CD8-positive, alpha-beta memory T cell (primary cell): ENCODE data around the gene ACSM6. TPM values are rescaled to one million over a fixed set of nuclear protein-coding genes. Genes with fewer than 3 reads are reported as not detected.

ENCODE experiments used
- CTCF ChIA-PET: fragments of 350-600 bp; sonication (Branson Sonifier 250); formaldehyde crosslinking; loops from one replicate; lab custom pipeline; 2021; ENCODE audit warnings: antibody characterized with exemption; lab: Charles Lee
- POLR2A ChIA-PET: fragments of 350-600 bp; sonication (Branson Sonifier 250); formaldehyde crosslinking; loops from one replicate; lab custom pipeline; 2021; ENCODE audit warnings: antibody characterized with exemption; lab: Charles Lee
- DNase-seq, 5 donors: peaks; one replicate each; pipeline versions ENCODE4 v3.0.0 to v3.0.0-alpha.2; 2020 to 2022; ENCODE audit warnings: mixed read lengths in 1 of 5
- H3K27ac ChIP-seq: one replicate; pipeline ENCODE4 v1.7.0; 2013; ENCODE audit warnings: low read depth, mild to moderate bottlenecking, low read length, moderate library complexity
- H3K27me3 ChIP-seq: 2 replicates; pipeline ENCODE4 v1.7.0; 2013; ENCODE audit warnings: low read length, mild to moderate bottlenecking; ENCODE audit not compliant: insufficient read depth, poor library complexity, severe bottlenecking
- H3K36me3 ChIP-seq: 2 replicates; pipeline ENCODE4 v1.7.0; 2013; ENCODE audit warnings: mild to moderate bottlenecking, low read length, moderate library complexity; ENCODE audit not compliant: insufficient read depth
- H3K4me1 ChIP-seq: 2 replicates; pipeline ENCODE4 v1.7.0; 2013; ENCODE audit warnings: mild to moderate bottlenecking, low read length, moderate library complexity; ENCODE audit not compliant: insufficient read depth
- H3K4me3 ChIP-seq: 2 replicates; pipeline ENCODE4 v1.7.0; 2013; ENCODE audit warnings: mild to moderate bottlenecking, low read length
- H3K9me3 ChIP-seq: 2 replicates; pipeline ENCODE4 v1.7.0; 2013; ENCODE audit warnings: mild to moderate bottlenecking, low read length
- H3K27ac Mint-ChIP-seq, 8 donors: one replicate each; pipeline ENCODE4 v1.8.0; 2020 to 2021; ENCODE audit warnings: mixed read lengths in 8 of 8, mild to moderate bottlenecking in 6 of 8, inconsistent platforms in 3 of 8, moderate library complexity in 3 of 8
- H3K27me3 Mint-ChIP-seq, 2 donors: one replicate each; pipeline ENCODE4 v1.8.0; 2020 to 2021; ENCODE audit warnings: mixed read lengths in 2 of 2, mild to moderate bottlenecking in 1 of 2, moderate library complexity in 1 of 2
- H3K36me3 Mint-ChIP-seq, 3 donors: one replicate each; pipeline ENCODE4 v1.8.0; 2020 to 2021; ENCODE audit warnings: mixed read lengths in 3 of 3, inconsistent platforms in 1 of 3, mild to moderate bottlenecking in 1 of 3
- H3K4me1 Mint-ChIP-seq, 3 donors: one replicate each; pipeline ENCODE4 v1.8.0; 2020 to 2021; ENCODE audit warnings: mixed read lengths in 3 of 3, inconsistent platforms in 1 of 3, mild to moderate bottlenecking in 1 of 3
- H3K4me3 Mint-ChIP-seq, 7 donors: one replicate each; pipeline ENCODE4 v1.8.0; 2020 to 2021; ENCODE audit warnings: mixed read lengths in 7 of 7, mild to moderate bottlenecking in 6 of 7, moderate library complexity in 4 of 7, inconsistent platforms in 2 of 7
- H3K9me3 Mint-ChIP-seq, 5 donors: one replicate each; pipeline ENCODE4 v1.8.0; 2020 to 2022; ENCODE audit warnings: mixed read lengths in 5 of 5, mild to moderate bottlenecking in 3 of 5, moderate library complexity in 2 of 5, inconsistent platforms in 1 of 5
- polyA plus RNA-seq: library from polyadenylated mRNA; unstranded; fragments of 300-500 nt; fragmentation: Illumina TruSeq; gene quantifications from one replicate; pipeline ENCODE4 v1.2.3, GENCODE V29; 2021
- total RNA-seq, 2 experiments: library from RNA; stranded (reverse); gene quantifications; one replicate each; pipeline ENCODE4 v1.2.3, GENCODE V29; 2021

Gene ACSM6
- total and polyA plus RNA-seq, 3 experiments from 2014 or later = not detected

GRCh38 chr10:95243318-95243617 lies 49.2 kb downstream of the ACSM6 start:
- no peak for DNase-seq
- no peak overlapping the region for H3K27ac Mint-ChIP-seq
- ChIA-PET CTCF (interaction anchor here (0.9 to 1.3 kb wide), 4 partner anchors 8 to 120 kb away, joined by 3 read pairs; no protein-coding TSS in a partner anchor), POLR2A (no interaction called here)
- no peaks in the 10 kb centered on the region for H3K36me3 ChIP-seq
- H3K27me3 Mint-ChIP-seq = peaks cover 0 to 6% of the 10 kb centered on the region in 2 donors
- no peak overlapping the region for H3K4me3 Mint-ChIP-seq
- H3K9me3 Mint-ChIP-seq = no peaks in the 10 kb centered on the region
- H3K4me1 Mint-ChIP-seq = peaks cover 0 to 3% (median 0%) of the 10 kb centered on the region in 3 donors
- no peaks in the 10 kb centered on the region for H3K27me3 ChIP-seq
- H3K4me1 ChIP-seq = no peaks in the 10 kb centered on the region
- H3K4me3 ChIP-seq = no peak overlapping the region
- no peak overlapping the region for H3K27ac ChIP-seq
- H3K36me3 Mint-ChIP-seq = no peaks in the 10 kb centered on the region
- no peaks in the 10 kb centered on the region for H3K9me3 ChIP-seq

GRCh38 chr10:95244152-95244551 lies 50.1 kb downstream of the ACSM6 start:
- H3K36me3 ChIP-seq = no peaks in the 10 kb centered on the region

GRCh38 chr10:95245425-95246055 lies 51.5 kb downstream of the ACSM6 start:
- Mint-ChIP-seq H3K4me1 (peaks cover 0 to 3% (median 0%) of the 10 kb centered on the region in 3 donors), H3K4me3 (no peak overlapping the region), H3K36me3 (no peaks in the 10 kb centered on the region), H3K9me3 (no peaks in the 10 kb centered on the region), H3K27me3 (peaks cover 1 to 9% of the 10 kb centered on the region in 2 donors), H3K27ac (no peak overlapping the region)
- no peaks in the 10 kb centered on the region for H3K4me1 ChIP-seq
- H3K27me3 ChIP-seq = no peaks in the 10 kb centered on the region
- DNase-seq = no peak
- POLR2A ChIA-PET = no interaction called here
- no peak overlapping the region for H3K27ac ChIP-seq
- no peak overlapping the region for H3K4me3 ChIP-seq
- H3K36me3 ChIP-seq = no peaks in the 10 kb centered on the region
- CTCF ChIA-PET = interaction anchor here (1.2 to 3.7 kb wide), 5 partner anchors 9 to 118 kb away, joined by 3 to 58 read pairs (median 5); no protein-coding TSS in a partner anchor
- H3K9me3 ChIP-seq = no peaks in the 10 kb centered on the region

More at GRCh38 chr10:95244152-95244551, 50.1 kb downstream of the ACSM6 start:
- Mint-ChIP-seq H3K36me3 (no peaks in the 10 kb centered on the region), H3K4me1 (peaks cover 0 to 3% (median 0%) of the 10 kb centered on the region in 3 donors), H3K9me3 (no peaks in the 10 kb centered on the region), H3K4me3 (no peak overlapping the region), H3K27ac (no peak overlapping the region), H3K27me3 (peaks cover 0 to 6% of the 10 kb centered on the region in 2 donors)
- Histone ChIP-seq H3K4me3 (no peak overlapping the region), H3K4me1 (no peaks in the 10 kb centered on the region), H3K27ac (no peak overlapping the region), H3K9me3 (no peaks in the 10 kb centered on the region), H3K27me3 (no peaks in the 10 kb centered on the region)
- ChIA-PET CTCF (interaction anchor here (1.2 kb wide), 2 partner anchors 11 to 122 kb away, joined by 3 to 4 read pairs; no protein-coding TSS in a partner anchor), POLR2A (no interaction called here)
- DNase-seq = no peak

GRCh38 chr10:95246582-95247051 lies 52.6 kb downstream of the ACSM6 start:
- no peaks in the 10 kb centered on the region for H3K36me3 ChIP-seq
- H3K27ac ChIP-seq = no peak overlapping the region
- CTCF ChIA-PET = interaction anchor here (0.8 to 3.7 kb wide), 9 partner anchors 10 to 116 kb away, joined by 3 to 58 read pairs (median 3); no protein-coding TSS in a partner anchor

GRCh38 chr10:95247200-95247880 lies 53.3 kb downstream of the ACSM6 start:
- H3K4me1 ChIP-seq = no peaks in the 10 kb centered on the region
- Mint-ChIP-seq H3K9me3 (no peaks in the 10 kb centered on the region), H3K4me3 (no peak overlapping the region), H3K27ac (no peak overlapping the region), H3K4me1 (peaks cover 0 to 3% (median 0%) of the 10 kb centered on the region in 3 donors), H3K27me3 (peaks cover 1 to 9% of the 10 kb centered on the region in 2 donors), H3K36me3 (no peaks in the 10 kb centered on the region)
- CTCF ChIA-PET = interaction anchor here (0.8 to 3.7 kb wide), 7 partner anchors 11 to 116 kb away, joined by 3 to 58 read pairs (median 3); no protein-coding TSS in a partner anchor
- no peak for DNase-seq
- H3K27me3 ChIP-seq = no peaks in the 10 kb centered on the region
- H3K36me3 ChIP-seq = no peaks in the 10 kb centered on the region
- no peaks in the 10 kb centered on the region for H3K9me3 ChIP-seq
- POLR2A ChIA-PET = no interaction called here
- no peak overlapping the region for H3K27ac ChIP-seq
- H3K4me3 ChIP-seq = no peak overlapping the region

More at GRCh38 chr10:95246582-95247051, 52.6 kb downstream of the ACSM6 start:
- Histone ChIP-seq H3K27me3 (no peaks in the 10 kb centered on the region), H3K4me3 (no peak overlapping the region), H3K4me1 (no peaks in the 10 kb centered on the region), H3K9me3 (no peaks in the 10 kb centered on the region)
- no peaks in the 10 kb centered on the region for H3K36me3 Mint-ChIP-seq
- peaks cover 0 to 3% (median 0%) of the 10 kb centered on the region in 3 donors for H3K4me1 Mint-ChIP-seq
- peak overlapping the region in 1 of 8 donors; percentile 60 for H3K27ac Mint-ChIP-seq
- H3K9me3 Mint-ChIP-seq = no peaks in the 10 kb centered on the region
- peaks cover 1 to 9% of the 10 kb centered on the region in 2 donors for H3K27me3 Mint-ChIP-seq
- no peak overlapping the region for H3K4me3 Mint-ChIP-seq
- DNase-seq = peak; percentile 16 to 70 (median 47)
- POLR2A ChIA-PET = no interaction called here

GRCh38 chr10:95247881-95248583 lies 54.0 kb downstream of the ACSM6 start:
- no peaks in the 10 kb centered on the region for H3K36me3 ChIP-seq
- ChIA-PET POLR2A (no interaction called here), CTCF (interaction anchor here (3.7 kb wide), 1 partner anchor 115 kb away, joined by 58 read pairs; no protein-coding TSS in a partner anchor)
- no peak for DNase-seq
- H3K9me3 ChIP-seq = no peaks in the 10 kb centered on the region
- no peak overlapping the region for H3K27ac Mint-ChIP-seq
- no peak overlapping the region for H3K27ac ChIP-seq
- no peak overlapping the region for H3K4me3 ChIP-seq
- H3K27me3 ChIP-seq = no peaks in the 10 kb centered on the region
- H3K36me3 Mint-ChIP-seq = no peaks in the 10 kb centered on the region
- H3K9me3 Mint-ChIP-seq = no peaks in the 10 kb centered on the region
- no peaks in the 10 kb centered on the region for H3K4me1 ChIP-seq
- H3K27me3 Mint-ChIP-seq = peaks cover 1 to 9% of the 10 kb centered on the region in 2 donors
- no peak overlapping the region for H3K4me3 Mint-ChIP-seq
- H3K4me1 Mint-ChIP-seq = peaks cover 0 to 3% (median 0%) of the 10 kb centered on the region in 3 donors

- CTCF ChIA-PET = interaction anchor here (0.9 kb wide), 1 partner anchor 114 kb away, joined by 3 read pairs; no protein-coding TSS in a partner anchor
- no peaks in the 10 kb centered on the region for H3K4me1 ChIP-seq
- POLR2A ChIA-PET = no interaction called here
- H3K27ac Mint-ChIP-seq = no peak overlapping the region
- H3K9me3 ChIP-seq = no peaks in the 10 kb centered on the region
- no peaks in the 10 kb centered on the region for H3K9me3 Mint-ChIP-seq
- H3K36me3 Mint-ChIP-seq = no peaks in the 10 kb centered on the region
- H3K36me3 ChIP-seq = no peaks in the 10 kb centered on the region
- no peaks in the 10 kb centered on the region for H3K27me3 ChIP-seq
- H3K4me3 Mint-ChIP-seq = no peak overlapping the region
- no peak overlapping the region for H3K4me3 ChIP-seq
- H3K27ac ChIP-seq = no peak overlapping the region
- DNase-seq = no peak
- H3K4me1 Mint-ChIP-seq = peaks cover 0 to 3% (median 0%) of the 10 kb centered on the region in 3 donors
- peaks cover 1 to 9% of the 10 kb centered on the region in 2 donors for H3K27me3 Mint-ChIP-seq
Measured at GRCh38 chr10:95248989-95249388, 55.0 kb downstream of the ACSM6 start.
